ENCODE results near the gene AUTS2.

The AUTS2 gene

DNA sequence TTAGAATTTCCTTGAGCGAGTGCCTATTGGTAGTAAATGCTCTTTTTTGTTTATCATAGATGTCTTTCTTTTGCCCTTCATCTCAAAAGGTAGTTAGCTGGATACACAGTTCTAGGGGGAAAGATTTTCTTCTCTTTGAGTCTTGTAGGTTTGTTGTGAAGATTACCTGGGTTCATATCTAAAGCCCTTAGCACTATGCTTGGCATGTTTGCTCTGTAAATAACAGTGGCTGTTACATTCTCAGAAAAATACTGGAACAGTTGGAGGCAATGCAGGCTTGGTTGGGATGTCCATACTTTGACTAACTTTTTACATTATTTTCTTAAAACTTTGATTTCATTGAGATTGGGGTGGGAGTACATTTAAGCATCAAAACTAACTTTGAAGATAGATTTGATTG, 144.0 kb downstream of the AUTS2 start:
- ChIA-PET CTCF (interaction anchor here (0.6 kb wide), 1 partner anchor 79 kb away, joined by 3 read pairs; no protein-coding TSS in a partner anchor), POLR2A (no interaction called here)
- H3K4me3 ChIP-seq (ENCODE audit: low read depth, low read length): no peak overlapping the region
- H3K36me3 ChIP-seq (ENCODE audit: control insufficient read depth in 2 of 2, insufficient read depth in 1 of 2, low read length in 2 of 2): no peaks in the 10 kb centered on the region
- no peak for TF ChIP-seq ZBTB17 (tag by site-specific recombination; IDR thresholded peaks at IDR 0.05)
- TF ChIP-seq, protein P1, sequence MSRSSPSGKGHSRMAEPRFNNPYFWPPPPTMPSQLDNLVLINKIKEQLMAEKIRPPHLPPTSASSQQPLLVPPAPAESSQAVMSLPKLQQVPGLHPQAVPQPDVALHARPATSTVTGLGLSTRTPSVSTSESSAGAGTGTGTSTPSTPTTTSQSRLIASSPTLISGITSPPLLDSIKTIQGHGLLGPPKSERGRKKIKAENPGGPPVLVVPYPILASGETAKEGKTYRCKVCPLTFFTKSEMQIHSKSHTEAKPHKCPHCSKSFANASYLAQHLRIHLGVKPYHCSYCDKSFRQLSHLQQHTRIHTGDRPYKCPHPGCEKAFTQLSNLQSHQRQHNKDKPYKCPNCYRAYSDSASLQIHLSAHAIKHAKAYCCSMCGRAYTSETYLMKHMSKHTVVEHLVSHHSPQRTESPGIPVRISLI (tag by site-specific recombination; IDR thresholded peaks at IDR 0.05): no peak
- TF ChIP-seq, protein P2, sequence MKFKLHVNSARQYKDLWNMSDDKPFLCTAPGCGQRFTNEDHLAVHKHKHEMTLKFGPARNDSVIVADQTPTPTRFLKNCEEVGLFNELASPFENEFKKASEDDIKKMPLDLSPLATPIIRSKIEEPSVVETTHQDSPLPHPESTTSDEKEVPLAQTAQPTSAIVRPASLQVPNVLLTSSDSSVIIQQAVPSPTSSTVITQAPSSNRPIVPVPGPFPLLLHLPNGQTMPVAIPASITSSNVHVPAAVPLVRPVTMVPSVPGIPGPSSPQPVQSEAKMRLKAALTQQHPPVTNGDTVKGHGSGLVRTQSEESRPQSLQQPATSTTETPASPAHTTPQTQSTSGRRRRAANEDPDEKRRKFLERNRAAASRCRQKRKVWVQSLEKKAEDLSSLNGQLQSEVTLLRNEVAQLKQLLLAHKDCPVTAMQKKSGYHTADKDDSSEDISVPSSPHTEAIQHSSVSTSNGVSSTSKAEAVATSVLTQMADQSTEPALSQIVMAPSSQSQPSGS (tag by site-specific recombination; IDR thresholded peaks at IDR 0.05; ENCODE audit: low read depth): no peak
- no peak for TF ChIP-seq BCL11A (tag by site-specific recombination; IDR thresholded peaks at IDR 0.05; ENCODE audit: low read depth)
- no peak for TF ChIP-seq ZBTB8A (tag by site-specific recombination; IDR thresholded peaks at IDR 0.05)
- no peak for TF ChIP-seq ZNF670 (tag by site-specific recombination; IDR thresholded peaks at IDR 0.05; ENCODE audit: low read depth)
- TF ChIP-seq, protein P3, sequence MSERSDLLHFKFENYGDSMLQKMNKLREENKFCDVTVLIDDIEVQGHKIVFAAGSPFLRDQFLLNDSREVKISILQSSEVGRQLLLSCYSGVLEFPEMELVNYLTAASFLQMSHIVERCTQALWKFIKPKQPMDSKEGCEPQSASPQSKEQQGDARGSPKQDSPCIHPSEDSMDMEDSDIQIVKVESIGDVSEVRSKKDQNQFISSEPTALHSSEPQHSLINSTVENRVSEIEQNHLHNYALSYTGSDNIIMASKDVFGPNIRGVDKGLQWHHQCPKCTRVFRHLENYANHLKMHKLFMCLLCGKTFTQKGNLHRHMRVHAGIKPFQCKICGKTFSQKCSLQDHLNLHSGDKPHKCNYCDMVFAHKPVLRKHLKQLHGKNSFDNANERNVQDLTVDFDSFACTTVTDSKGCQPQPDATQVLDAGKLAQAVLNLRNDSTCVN (tag by site-specific recombination; optimal IDR thresholded peaks at IDR 0.05): no peak
- H3K27ac ChIP-seq (ENCODE audit: extremely low read depth, low read depth, low read length): no peak overlapping the region
- peaks cover 34% of the 10 kb centered on the region for H3K4me1 ChIP-seq (ENCODE audit: control insufficient read depth, insufficient read depth, low read length)
- no peaks in the 10 kb centered on the region for H3K9me3 ChIP-seq (ENCODE audit: control insufficient read depth, insufficient read depth, low read depth, low read length)

DNA sequence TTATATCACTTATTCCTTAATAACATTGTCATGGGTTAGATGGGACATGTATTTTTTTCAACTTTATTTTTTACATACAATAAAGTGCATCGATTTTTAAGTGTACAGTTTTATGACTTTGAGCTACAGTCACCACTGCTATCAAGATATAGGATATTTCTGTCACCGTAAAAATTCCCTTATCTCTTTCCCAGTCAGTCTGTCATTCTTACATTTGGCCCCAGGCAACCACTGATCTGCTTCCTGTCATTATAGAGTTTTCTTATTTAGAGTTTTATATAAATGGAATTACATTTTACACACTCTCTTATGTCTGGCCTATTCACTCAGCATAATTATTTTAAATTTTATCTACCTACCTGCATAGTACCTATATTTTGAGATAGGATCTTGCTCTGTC, 145.2 kb downstream of the AUTS2 start:
- H3K27ac ChIP-seq (ENCODE audit: extremely low read depth, low read depth, low read length): no peak overlapping the region
- POLR2A ChIA-PET: no interaction called here
- TF ChIP-seq FEZF1 (tag by site-specific recombination; IDR thresholded peaks at IDR 0.05): 0 out of 2 replicates have a peak, but pooled peaks have one; percentile 17
- no peak for TF ChIP-seq ZEB2 (tag by site-specific recombination; IDR thresholded peaks at IDR 0.05)
- TF ChIP-seq, protein P4, sequence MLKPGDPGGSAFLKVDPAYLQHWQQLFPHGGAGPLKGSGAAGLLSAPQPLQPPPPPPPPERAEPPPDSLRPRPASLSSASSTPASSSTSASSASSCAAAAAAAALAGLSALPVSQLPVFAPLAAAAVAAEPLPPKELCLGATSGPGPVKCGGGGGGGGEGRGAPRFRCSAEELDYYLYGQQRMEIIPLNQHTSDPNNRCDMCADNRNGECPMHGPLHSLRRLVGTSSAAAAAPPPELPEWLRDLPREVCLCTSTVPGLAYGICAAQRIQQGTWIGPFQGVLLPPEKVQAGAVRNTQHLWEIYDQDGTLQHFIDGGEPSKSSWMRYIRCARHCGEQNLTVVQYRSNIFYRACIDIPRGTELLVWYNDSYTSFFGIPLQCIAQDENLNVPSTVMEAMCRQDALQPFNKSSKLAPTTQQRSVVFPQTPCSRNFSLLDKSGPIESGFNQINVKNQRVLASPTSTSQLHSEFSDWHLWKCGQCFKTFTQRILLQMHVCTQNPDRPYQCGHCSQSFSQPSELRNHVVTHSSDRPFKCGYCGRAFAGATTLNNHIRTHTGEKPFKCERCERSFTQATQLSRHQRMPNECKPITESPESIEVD (tag by site-specific recombination; IDR thresholded peaks at IDR 0.05): peak; percentile 51
- H3K4me1 ChIP-seq (ENCODE audit: control insufficient read depth, insufficient read depth, low read length): peaks cover 28% of the 10 kb centered on the region
- H3K4me3 ChIP-seq (ENCODE audit: low read depth, low read length): no peak overlapping the region
- no peaks in the 10 kb centered on the region for H3K9me3 ChIP-seq (ENCODE audit: control insufficient read depth, insufficient read depth, low read depth, low read length)
- CTCF ChIA-PET: interaction anchor here (0.8 to 0.9 kb wide), 2 partner anchors 124 to 323 kb away, joined by 4 read pairs; no protein-coding TSS in a partner anchor
- no peaks in the 10 kb centered on the region for H3K36me3 ChIP-seq (ENCODE audit: control insufficient read depth in 2 of 2, insufficient read depth in 1 of 2, low read length in 2 of 2)

DNA sequence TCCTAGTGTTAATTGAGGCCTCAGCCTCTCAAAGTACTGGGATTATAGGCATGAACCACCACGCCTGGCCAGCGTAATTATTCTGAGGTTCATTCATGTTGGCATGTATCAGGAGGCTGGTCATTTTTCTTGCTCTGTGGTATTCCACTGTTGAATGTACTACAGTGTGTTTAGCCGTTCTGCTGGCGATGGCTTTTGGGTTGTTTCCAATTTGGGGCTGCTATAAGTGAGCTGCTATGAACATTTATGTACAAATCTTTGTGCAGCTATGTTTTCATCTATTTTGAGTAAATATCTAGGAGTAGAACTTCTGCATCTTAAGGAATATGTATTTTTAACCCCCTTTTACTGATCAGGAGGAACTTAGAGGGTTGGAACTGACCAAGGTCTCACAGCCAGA, 145.8 kb downstream of the AUTS2 start:
- H3K4me1 ChIP-seq (ENCODE audit: control insufficient read depth, insufficient read depth, low read length): peaks cover 28% of the 10 kb centered on the region
- no peak overlapping the region for H3K4me3 ChIP-seq (ENCODE audit: low read depth, low read length)
- H3K36me3 ChIP-seq (ENCODE audit: control insufficient read depth in 2 of 2, insufficient read depth in 1 of 2, low read length in 2 of 2): no peaks in the 10 kb centered on the region
- CTCF ChIA-PET: interaction anchor here (0.8 kb wide), 1 partner anchor 323 kb away, joined by 4 read pairs; no protein-coding TSS in a partner anchor
- H3K27ac ChIP-seq (ENCODE audit: extremely low read depth, low read depth, low read length): no peak overlapping the region
- POLR2A ChIA-PET: no interaction called here
- H3K9me3 ChIP-seq (ENCODE audit: control insufficient read depth, insufficient read depth, low read depth, low read length): no peaks in the 10 kb centered on the region
- TF ChIP-seq ZNF302 (tag by site-specific recombination; IDR thresholded peaks at IDR 0.05; ENCODE audit: low read depth) (no peak), ZIC2 (tag by site-specific recombination; IDR thresholded peaks at IDR 0.05) (no peak), ZNF530 (tag by site-specific recombination; IDR thresholded peaks at IDR 0.05; ENCODE audit: low read depth) (no peak), ZNF596 (tag by site-specific recombination; IDR thresholded peaks at IDR 0.05) (no peak), ZNF514 (tag by site-specific recombination; IDR thresholded peaks at IDR 0.05) (no peak), ZBTB20 (tag by site-specific recombination; IDR thresholded peaks at IDR 0.05) (no peak), ZNF146 (tag by site-specific recombination; IDR thresholded peaks at IDR 0.05) (no peak), ZNF664 (tag by site-specific recombination; IDR thresholded peaks at IDR 0.05) (no peak), ZNF623 (tag by site-specific recombination; IDR thresholded peaks at IDR 0.05) (no peak), YY1 (tag by site-specific recombination; IDR thresholded peaks at IDR 0.05) (no peak)
- TF ChIP-seq, protein P5, sequence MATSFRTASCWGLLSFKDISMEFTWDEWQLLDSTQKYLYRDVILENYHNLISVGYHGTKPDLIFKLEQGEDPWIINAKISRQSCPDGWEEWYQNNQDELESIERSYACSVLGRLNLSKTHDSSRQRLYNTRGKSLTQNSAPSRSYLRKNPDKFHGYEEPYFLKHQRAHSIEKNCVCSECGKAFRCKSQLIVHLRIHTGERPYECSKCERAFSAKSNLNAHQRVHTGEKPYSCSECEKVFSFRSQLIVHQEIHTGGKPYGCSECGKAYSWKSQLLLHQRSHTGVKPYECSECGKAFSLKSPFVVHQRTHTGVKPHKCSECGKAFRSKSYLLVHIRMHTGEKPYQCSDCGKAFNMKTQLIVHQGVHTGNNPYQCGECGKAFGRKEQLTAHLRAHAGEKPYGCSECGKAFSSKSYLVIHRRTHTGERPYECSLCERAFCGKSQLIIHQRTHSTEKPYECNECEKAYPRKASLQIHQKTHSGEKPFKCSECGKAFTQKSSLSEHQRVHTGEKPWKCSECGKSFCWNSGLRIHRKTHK (tag by site-specific recombination; IDR thresholded peaks at IDR 0.05): no peak
